ENCODE measurements around the gene ABCA13.
A peak's percentile ranks its signal among the peaks of the same experiment; 100 is the strongest.

ABCA13 gene

DNA sequence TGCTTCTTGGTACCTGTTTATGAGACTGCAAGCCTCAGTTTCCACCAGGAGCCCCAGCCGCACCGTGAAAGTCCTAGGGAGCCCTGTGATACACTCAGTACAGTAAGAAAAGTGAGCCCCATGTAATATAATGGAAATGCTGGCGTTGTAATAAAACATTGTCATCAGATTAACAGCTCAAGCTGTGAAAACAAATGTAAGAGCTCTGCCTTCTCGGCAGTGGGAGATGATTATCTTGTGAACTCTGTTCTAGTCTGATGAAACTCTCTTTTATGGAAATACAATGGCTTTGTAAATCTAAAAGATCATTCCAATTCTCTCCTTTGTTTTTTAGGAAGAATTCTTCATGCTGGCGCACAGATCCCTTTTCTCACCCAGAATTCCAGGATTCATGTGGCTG lies 299.9 kb downstream of the ABCA13 start:
- no peak for DNase-seq (ENCODE audit: low read depth)
- no peak for TF ChIP-seq CTCF (IDR thresholded peaks at IDR 0.05; ENCODE audit: control insufficient read depth, extremely low read depth, insufficient read depth)
- no peak overlapping the region for H3K4me3 ChIP-seq (ENCODE audit: low read depth, low read length)

DNA sequence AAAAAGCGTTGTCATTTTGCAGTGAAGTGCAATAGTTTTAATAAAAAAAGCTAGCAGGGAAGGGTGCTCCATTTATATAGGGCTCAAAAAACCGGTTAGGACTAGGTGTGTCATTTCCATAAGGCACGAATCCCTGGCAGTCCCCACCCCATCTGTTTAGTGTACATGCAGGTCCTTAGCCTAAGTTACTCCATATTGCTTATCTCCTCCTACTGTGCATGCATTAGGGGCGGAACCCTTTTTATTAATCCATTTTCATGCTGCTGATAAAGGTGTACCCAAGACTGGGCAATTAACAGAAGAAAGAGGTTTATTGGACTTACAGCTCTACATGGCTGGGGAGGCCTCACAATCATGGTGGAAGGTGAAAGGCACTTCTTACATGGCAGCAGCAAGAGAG lies 301.4 kb downstream of the ABCA13 start:
- DNase-seq (ENCODE audit: low read depth), result no peak
- TF ChIP-seq CTCF (IDR thresholded peaks at IDR 0.05; ENCODE audit: control insufficient read depth, extremely low read depth, insufficient read depth), result no peak
- H3K4me3 ChIP-seq (ENCODE audit: low read depth, low read length), result no peak overlapping the region

GRCh38 chr7:48473205-48473865 lies 302.1 kb downstream of the ABCA13 start:
- DNase-seq (ENCODE audit: low read depth), result no peak
- no peak for TF ChIP-seq CTCF (IDR thresholded peaks at IDR 0.05; ENCODE audit: control insufficient read depth, extremely low read depth, insufficient read depth)
- H3K4me3 ChIP-seq (ENCODE audit: low read depth, low read length), result no peak overlapping the region

- H3K4me3 ChIP-seq (ENCODE audit: low read depth, low read length), result no peak overlapping the region
- DNase-seq (ENCODE audit: low read depth), result no peak
- TF ChIP-seq CTCF (IDR thresholded peaks at IDR 0.05; ENCODE audit: control insufficient read depth, extremely low read depth, insufficient read depth), result no peak
Observed at GRCh38 chr7:48481235-48481634, 310.0 kb downstream of the ABCA13 start.

GRCh38 chr7:48497521-48497920 lies 326.3 kb downstream of the ABCA13 start:
- DNase-seq (ENCODE audit: low read depth), result no peak
- TF ChIP-seq CTCF (IDR thresholded peaks at IDR 0.05; ENCODE audit: control insufficient read depth, extremely low read depth, insufficient read depth), result no peak
- H3K4me3 ChIP-seq (ENCODE audit: low read depth, low read length), result no peak overlapping the region

DNA sequence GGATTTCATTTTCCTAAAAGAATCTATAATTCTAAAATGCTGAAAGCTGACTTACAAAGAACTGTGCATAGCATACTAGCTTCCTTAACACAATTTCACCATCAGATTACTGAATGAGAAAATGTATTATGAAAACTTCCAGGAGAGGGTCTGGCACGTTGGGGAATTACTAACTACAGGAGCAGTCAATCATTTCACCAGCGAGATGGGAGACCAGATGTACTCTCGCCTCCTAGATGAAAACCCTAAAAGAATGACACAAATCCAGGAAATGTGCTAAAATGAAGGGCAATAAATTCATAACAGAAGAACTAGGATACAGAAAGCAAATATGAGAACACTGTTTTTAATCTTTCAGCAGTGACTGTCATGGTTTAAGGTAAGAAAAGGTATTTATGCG lies 330.8 kb downstream of the ABCA13 start:
- TF ChIP-seq CTCF (IDR thresholded peaks at IDR 0.05; ENCODE audit: control insufficient read depth, extremely low read depth, insufficient read depth), result no peak
- no peak for DNase-seq (ENCODE audit: low read depth)
- no peak overlapping the region for H3K4me3 ChIP-seq (ENCODE audit: low read depth, low read length)

DNA sequence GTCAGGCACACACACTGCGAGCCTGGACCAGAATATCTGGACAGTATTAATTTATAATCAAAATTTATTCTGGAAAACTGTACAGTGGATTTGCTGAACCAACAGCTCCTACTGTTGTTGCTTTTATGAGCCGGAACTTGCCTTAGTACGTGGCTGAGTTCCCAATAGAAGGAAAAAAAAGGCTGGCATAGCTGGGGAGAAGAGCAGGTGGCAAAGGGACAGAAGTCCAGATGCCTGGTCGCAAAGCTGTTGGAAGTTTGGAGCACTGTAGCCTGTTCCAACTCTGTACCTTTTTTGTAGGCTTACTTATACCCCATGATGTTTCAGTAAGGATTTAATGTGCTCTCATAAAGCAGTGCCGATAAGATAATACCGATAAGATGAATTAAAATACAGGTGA lies 333.8 kb downstream of the ABCA13 start:
- TF ChIP-seq CTCF (IDR thresholded peaks at IDR 0.05; ENCODE audit: control insufficient read depth, extremely low read depth, insufficient read depth), result no peak
- peak; percentile 74 for DNase-seq (ENCODE audit: low read depth)
- H3K4me3 ChIP-seq (ENCODE audit: low read depth, low read length), result no peak overlapping the region

Measured in LNCaP clone FGC (cell line).